ENCODE results near the gene EIF2S3. TPM values are rescaled to one million over a fixed set of nuclear protein-coding genes. Genes with fewer than 3 reads are reported as not detected.

EIF2S3 gene
- total and polyA plus RNA-seq, 2 of the 8 experiments (the other 6 are each of a cell fraction or from before 2014, with no cell fraction given), result 65.5 to 259 TPM

DNA sequence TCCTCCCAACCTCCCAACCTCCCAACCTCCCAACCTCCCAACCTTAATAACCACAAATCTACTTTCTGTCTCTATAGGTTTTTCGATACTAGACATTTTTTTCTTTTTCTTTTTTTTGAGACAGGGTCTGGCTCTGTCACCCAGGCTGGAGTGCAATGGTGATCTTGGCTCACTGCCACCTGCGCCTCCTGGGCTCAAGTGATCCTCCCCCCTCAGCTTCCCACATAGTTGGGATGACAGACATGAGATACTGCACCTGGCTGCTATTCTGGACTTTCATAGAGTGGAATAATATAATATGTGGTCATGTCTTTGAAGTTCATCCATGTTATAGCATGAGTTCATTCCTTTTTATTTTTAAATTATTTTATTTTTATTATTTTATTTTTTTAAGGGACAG, 55.3 kb downstream of the EIF2S3 start (continued):
- TF ChIP-seq RBBP5 (IDR thresholded peaks at IDR 0.05; ENCODE audit: borderline replicate concordance, low read depth, low read length) (no peak), CEBPB (IDR thresholded peaks at IDR 0.05; ENCODE audit: low read depth, low read length) (no peak), HDAC6 (IDR thresholded peaks at IDR 0.05; ENCODE audit: low read depth, low read length) (no peak)
- TF ChIP-seq, protein P1, sequence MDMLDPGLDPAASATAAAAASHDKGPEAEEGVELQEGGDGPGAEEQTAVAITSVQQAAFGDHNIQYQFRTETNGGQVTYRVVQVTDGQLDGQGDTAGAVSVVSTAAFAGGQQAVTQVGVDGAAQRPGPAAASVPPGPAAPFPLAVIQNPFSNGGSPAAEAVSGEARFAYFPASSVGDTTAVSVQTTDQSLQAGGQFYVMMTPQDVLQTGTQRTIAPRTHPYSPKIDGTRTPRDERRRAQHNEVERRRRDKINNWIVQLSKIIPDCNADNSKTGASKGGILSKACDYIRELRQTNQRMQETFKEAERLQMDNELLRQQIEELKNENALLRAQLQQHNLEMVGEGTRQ (IDR thresholded peaks at IDR 0.05; ENCODE audit: low read length), result no peak

Measured in H1 (cell line).